MCF 10A (cell line): ENCODE measurements around the gene RAPGEF5. TPM values are rescaled to one million over a fixed set of nuclear protein-coding genes. Genes with fewer than 3 reads are reported as not detected.

Source experiments
- BruUV-seq: library from RNA; stranded (reverse); fragments of 400-500 nt; replicated peaks from 2 replicates; lab custom pipeline; 2021; lab: Mats Ljungman, UMichigan
- CTCF ChIA-PET: fragments of 300-600 bp; sonication (Branson Sonifier 250); formaldehyde crosslinking; extraction: SDS; loops from one replicate; lab custom pipeline; 2021; ENCODE audit warnings: antibody characterized with exemption, inconsistent platforms; lab: Yijun Ruan, JAX
- POLR2A ChIA-PET: fragments of 300-600, 350-650 bp; sonication (Branson Sonifier 250); formaldehyde crosslinking; extraction: SDS; loops from one replicate; lab custom pipeline; 2020; ENCODE audit warnings: antibody characterized with exemption, inconsistent platforms; lab: Yijun Ruan, JAX
- DNase-seq: peaks from one replicate; pipeline ENCODE4 v3.0.0-alpha.2; 2018; ENCODE audit not compliant: unreplicated experiment
- H3K27ac Mint-ChIP-seq: one replicate; pipeline ENCODE4 v1.8.0; 2022; ENCODE audit warnings: mild to moderate bottlenecking, low read depth, mixed read lengths; ENCODE audit not compliant: unreplicated experiment
- H3K27me3 Mint-ChIP-seq: one replicate; pipeline ENCODE4 v1.8.0; 2022; ENCODE audit warnings: mixed read lengths; ENCODE audit not compliant: insufficient read depth, unreplicated experiment
- H3K36me3 Mint-ChIP-seq: one replicate; pipeline ENCODE4 v1.8.0; 2022; ENCODE audit warnings: mild to moderate bottlenecking, moderate library complexity, mixed read lengths; ENCODE audit not compliant: insufficient read depth, unreplicated experiment
- H3K4me1 Mint-ChIP-seq: one replicate; pipeline ENCODE4 v1.8.0; 2022; ENCODE audit warnings: mixed read lengths; ENCODE audit not compliant: insufficient read depth, unreplicated experiment
- H3K4me3 Mint-ChIP-seq: one replicate; pipeline ENCODE4 v1.8.0; 2022; ENCODE audit warnings: mild to moderate bottlenecking, moderate library complexity, mixed read lengths; ENCODE audit not compliant: unreplicated experiment
- H3K9me3 Mint-ChIP-seq: one replicate; pipeline ENCODE4 v1.8.0; 2022; ENCODE audit warnings: mixed read lengths; ENCODE audit not compliant: unreplicated experiment
- CTCF ChIP-seq: fragments of 200-600 bp; IDR thresholded peaks from one replicate; pipeline ENCODE4 v1.8.0; 2022; ENCODE audit warnings: antibody characterized with exemption, mild to moderate bottlenecking; ENCODE audit not compliant: unreplicated experiment
- intact Hi-C: fragments of 100-400 bp; cut with micrococcal nuclease; formaldehyde crosslinking; loops from 2 replicates; pipeline ENCODE4 v1.14.1; 2022
- total RNA-seq: library from RNA; stranded (reverse); gene quantifications from 2 replicates; pipeline ENCODE4 v1.2.3, GENCODE V29; 2022

Gene RAPGEF5
- total RNA-seq, 1 experiment from 2014 or later = 1.9 TPM

- ChIA-PET CTCF (no interaction called here), POLR2A (no interaction called here)
- no peak for DNase-seq
- no peak overlapping the region for H3K4me3 Mint-ChIP-seq
- H3K27ac Mint-ChIP-seq = no peak overlapping the region
- no peaks in the 10 kb centered on the region for H3K27me3 Mint-ChIP-seq
- H3K36me3 Mint-ChIP-seq = no peaks in the 10 kb centered on the region
- no peak for TF ChIP-seq CTCF
- no peaks in the 10 kb centered on the region for H3K4me1 Mint-ChIP-seq
- intact Hi-C loops = no loop called here
- no peaks in the 10 kb centered on the region for H3K9me3 Mint-ChIP-seq
- no TSS peak for BruUV-seq
Measured at GRCh38 chr7:22219739-22220493, 137.0 kb downstream of the RAPGEF5 start.

GRCh38 chr7:22219036-22219435 is 137.9 kb downstream of the RAPGEF5 start:
- DNase-seq = no peak
- Mint-ChIP-seq H3K27me3 (no peaks in the 10 kb centered on the region), H3K27ac (no peak overlapping the region), H3K36me3 (no peaks in the 10 kb centered on the region), H3K4me1 (no peaks in the 10 kb centered on the region), H3K9me3 (no peaks in the 10 kb centered on the region), H3K4me3 (no peak overlapping the region)
- CTCF ChIA-PET = interaction anchor here (0.7 kb wide), 1 partner anchor 49 kb away, joined by 3 read pairs; no protein-coding TSS in a partner anchor
- BruUV-seq = no TSS peak
- intact Hi-C loops = no loop called here
- POLR2A ChIA-PET = no interaction called here
- TF ChIP-seq CTCF = no peak

GRCh38 chr7:22216832-22217475 is 140.0 kb downstream of the RAPGEF5 start:
- CTCF ChIA-PET = interaction anchor here (0.7 to 1.4 kb wide), 2 partner anchors 113 to 479 kb away, joined by 3 read pairs; no protein-coding TSS in a partner anchor
- Mint-ChIP-seq H3K4me3 (no peak overlapping the region), H3K9me3 (no peaks in the 10 kb centered on the region), H3K27ac (no peak overlapping the region), H3K27me3 (no peaks in the 10 kb centered on the region), H3K36me3 (no peaks in the 10 kb centered on the region), H3K4me1 (no peaks in the 10 kb centered on the region)
- DNase-seq = no peak
- POLR2A ChIA-PET = no interaction called here
- BruUV-seq = no TSS peak
- intact Hi-C loops = no loop called here
- TF ChIP-seq CTCF = no peak

GRCh38 chr7:22216309-22216708 is 140.6 kb downstream of the RAPGEF5 start:
- Mint-ChIP-seq H3K9me3 (no peaks in the 10 kb centered on the region), H3K27ac (no peak overlapping the region), H3K36me3 (no peaks in the 10 kb centered on the region), H3K4me1 (no peaks in the 10 kb centered on the region), H3K27me3 (no peaks in the 10 kb centered on the region), H3K4me3 (no peak overlapping the region)
- TF ChIP-seq CTCF = no peak
- ChIA-PET CTCF (interaction anchor here (0.6 to 1.4 kb wide), 2 partner anchors 112 to 870 kb away, joined by 3 read pairs; no protein-coding TSS in a partner anchor), POLR2A (interaction anchor here (0.6 kb wide), 1 partner anchor 9 kb away, joined by 3 read pairs; no protein-coding TSS in a partner anchor)
- no TSS peak for BruUV-seq
- DNase-seq = no peak
- intact Hi-C loops = no loop called here
